Muscle of arm (tissue), 14 donors: Measurements from ENCODE around the gene OXNAD1. TPM values are rescaled to one million over a fixed set of nuclear protein-coding genes. Genes with fewer than 3 reads are reported as not detected.

Experiments
- DNase-seq: peaks from one replicate; pipeline ENCODE4 v3.0.0-alpha.2; 2013
- long read RNA-seq, 11 donors: transcript quantifications; one replicate each; lab custom pipeline, GENCODE V29; 2026
- polyA plus RNA-seq, 12 donors: library from polyadenylated mRNA; unstranded; fragments of 120-200 nt; gene quantifications; one replicate each; pipeline ENCODE4 v1.2.1, GENCODE V29; 2013; ENCODE audit not compliant: insufficient read length in 12 of 12

OXNAD1 gene
- polyA plus RNA-seq, result 10 to 100 TPM in 6 of 12 donors, 1 to 10 TPM in 5, not detected in 1; 8.2 to 19.6 (median 10.2) TPM
- long read RNA-seq, donor 1, partial matches to known transcripts, result 0 of 2 reads
- long read RNA-seq, donor 1, other reads (novel, unspliced or antisense), result 0 of 2 reads
- long read RNA-seq, donor 2, partial matches to known transcripts, result 0 of 4 reads
- long read RNA-seq, donor 2, other reads (novel, unspliced or antisense), result 0 of 4 reads
- long read RNA-seq, donor 3, partial matches to known transcripts, result 0 of 2 reads
- long read RNA-seq, donor 3, other reads (novel, unspliced or antisense), result 0 of 2 reads
- long read RNA-seq, donor 4, result 0 reads
- long read RNA-seq, donor 5, partial matches to known transcripts, result 6 of 17 reads
- long read RNA-seq, donor 5, other reads (novel, unspliced or antisense), result 8 of 17 reads
- long read RNA-seq, donor 6, partial matches to known transcripts, result 0 of 3 reads
- long read RNA-seq, donor 6, other reads (novel, unspliced or antisense), result 0 of 3 reads
- long read RNA-seq, donor 7, partial matches to known transcripts, result 0 of 1 reads
- long read RNA-seq, donor 7, other reads (novel, unspliced or antisense), result 0 of 1 reads
- long read RNA-seq, donor 8, partial matches to known transcripts, result 0 of 3 reads
- long read RNA-seq, donor 8, other reads (novel, unspliced or antisense), result 0 of 3 reads
- long read RNA-seq, donor 9, partial matches to known transcripts, result 0 of 1 reads
- long read RNA-seq, donor 9, other reads (novel, unspliced or antisense), result 0 of 1 reads
- long read RNA-seq, donor 10, partial matches to known transcripts, result 0 of 1 reads
- long read RNA-seq, donor 10, other reads (novel, unspliced or antisense), result 0 of 1 reads
- long read RNA-seq, donor 11, partial matches to known transcripts, result 0 of 5 reads
- long read RNA-seq, donor 11, other reads (novel, unspliced or antisense), result 0 of 5 reads

GRCh38 chr3:16264708-16265454 lies at the start of gene OXNAD1, which contains the start of gene DPH3:
Gene OXNAD1, plus strand, starts transcription at chr3:16265212. Its CDS starts 5,741 bp downstream, at chr3:16270953.
Gene DPH3, minus strand, starts transcription at chr3:16264943. Its CDS starts 67 bp downstream, at chr3:16264876.
- peak; percentile 100 for DNase-seq

- DNase-seq, result no peak
Measured at GRCh38 chr3:16216373-16216935, 48.6 kb upstream of the OXNAD1 start.

GRCh38 chr3:16219777-16220176 lies 45.2 kb upstream of the OXNAD1 start:
- no peak for DNase-seq

- no peak for DNase-seq
Measured at GRCh38 chr3:16221990-16222389, 43.0 kb upstream of the OXNAD1 start.

GRCh38 chr3:16222547-16222946 lies 42.5 kb upstream of the OXNAD1 start:
- DNase-seq, result no peak

GRCh38 chr3:16224325-16224724 lies 40.7 kb upstream of the OXNAD1 start:
- no peak for DNase-seq

GRCh38 chr3:16227566-16227965 lies 37.4 kb upstream of the OXNAD1 start:
- no peak for DNase-seq

- DNase-seq, result no peak
Measured at GRCh38 chr3:16229681-16230080, 35.3 kb upstream of the OXNAD1 start.

- no peak for DNase-seq
Measured at GRCh38 chr3:16231983-16232382, 33.0 kb upstream of the OXNAD1 start.

GRCh38 chr3:16233806-16234205 lies 31.2 kb upstream of the OXNAD1 start:
- DNase-seq, result no peak

- no peak for DNase-seq
Measured at GRCh38 chr3:16234281-16234680, 30.7 kb upstream of the OXNAD1 start.

GRCh38 chr3:16236030-16236639 lies 28.9 kb upstream of the OXNAD1 start:
- DNase-seq, result no peak

- DNase-seq, result no peak
Measured at GRCh38 chr3:16236856-16237393, 28.1 kb upstream of the OXNAD1 start.

- DNase-seq, result no peak
Measured at GRCh38 chr3:16239086-16239770, 25.8 kb upstream of the OXNAD1 start.

GRCh38 chr3:16239780-16240179 lies 25.2 kb upstream of the OXNAD1 start:
- DNase-seq, result no peak

GRCh38 chr3:16240229-16241023 lies 24.6 kb upstream of the OXNAD1 start:
- DNase-seq, result no peak

- DNase-seq, result no peak
Measured at GRCh38 chr3:16241225-16241624, 23.8 kb upstream of the OXNAD1 start.

GRCh38 chr3:16242177-16242576 lies 22.8 kb upstream of the OXNAD1 start:
- no peak for DNase-seq
